HG03442 (cell line): ENCODE results near the gene FAM210B.
A peak's percentile ranks its signal among the peaks of the same experiment; 100 is the strongest.
"Not testable (repeated sequence)": the region's sequence is repeated elsewhere in the genome, so short reads cannot be mapped to it uniquely, and the experiment has no call there.

Experiments used
- ATAC-seq: cut with Tn5 transposase; IDR thresholded peaks from one replicate; pipeline ENCODE4 v1.9.1; 2021; ENCODE audit warnings: mild to moderate bottlenecking, moderate library complexity; ENCODE audit not compliant: unreplicated experiment

The FAM210B gene, protein sequence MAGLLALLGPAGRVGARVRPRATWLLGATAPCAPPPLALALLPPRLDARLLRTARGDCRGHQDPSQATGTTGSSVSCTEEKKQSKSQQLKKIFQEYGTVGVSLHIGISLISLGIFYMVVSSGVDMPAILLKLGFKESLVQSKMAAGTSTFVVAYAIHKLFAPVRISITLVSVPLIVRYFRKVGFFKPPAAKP

GRCh38 chr20:56358600-56359211 lies at the start of gene FAM210B:
Gene FAM210B (plus strand): TSS chr20:56358974. CDS start chr20:56359006, 32 bp downstream.
- peak; percentile 94 for ATAC-seq

- ATAC-seq: peak; percentile 77
Observed at GRCh38 chr20:56316051-56316450, 42.7 kb upstream of the FAM210B start.

DNA sequence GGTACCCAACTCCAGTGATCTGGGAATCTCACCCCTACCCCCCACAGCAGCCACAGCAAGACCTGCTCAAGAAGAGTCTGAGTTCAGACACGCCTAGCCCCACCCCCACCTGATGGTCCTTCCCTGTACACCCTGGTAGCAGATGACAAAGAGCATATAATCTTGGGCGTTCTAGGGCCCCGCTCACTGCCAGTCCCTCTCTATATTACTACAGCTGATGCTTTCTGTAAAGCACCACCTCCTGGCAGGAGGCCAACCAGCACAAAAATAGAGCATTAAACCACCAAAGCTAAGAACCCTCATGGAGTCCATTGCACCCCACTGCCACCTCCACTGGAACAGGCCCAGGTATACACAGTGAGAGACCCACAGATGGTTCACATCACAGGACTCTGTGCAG lies 42.3 kb upstream of the FAM210B start:
- ATAC-seq: no peak

DNA sequence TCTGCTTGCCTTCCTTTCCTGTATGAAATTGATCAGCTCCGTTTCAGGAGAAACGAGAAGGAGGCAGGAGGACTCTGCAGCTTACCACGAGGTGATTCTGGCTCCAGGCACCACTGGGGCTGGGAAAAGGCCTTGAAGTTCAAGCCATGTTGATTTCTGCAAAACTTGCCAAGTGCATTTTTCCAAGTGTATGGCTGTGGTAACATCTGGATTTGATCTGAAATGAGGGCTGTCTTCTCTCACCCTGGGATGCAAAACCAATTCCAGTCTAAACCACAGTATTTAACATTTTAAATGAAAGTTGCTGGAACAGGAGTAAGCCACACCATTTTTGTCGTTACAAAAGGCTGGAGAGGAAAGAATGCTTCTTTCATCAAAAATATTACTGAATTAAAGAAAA lies 36.1 kb upstream of the FAM210B start:
- ATAC-seq: no peak

GRCh38 chr20:56323206-56323605 lies 35.6 kb upstream of the FAM210B start:
- no peak for ATAC-seq

DNA sequence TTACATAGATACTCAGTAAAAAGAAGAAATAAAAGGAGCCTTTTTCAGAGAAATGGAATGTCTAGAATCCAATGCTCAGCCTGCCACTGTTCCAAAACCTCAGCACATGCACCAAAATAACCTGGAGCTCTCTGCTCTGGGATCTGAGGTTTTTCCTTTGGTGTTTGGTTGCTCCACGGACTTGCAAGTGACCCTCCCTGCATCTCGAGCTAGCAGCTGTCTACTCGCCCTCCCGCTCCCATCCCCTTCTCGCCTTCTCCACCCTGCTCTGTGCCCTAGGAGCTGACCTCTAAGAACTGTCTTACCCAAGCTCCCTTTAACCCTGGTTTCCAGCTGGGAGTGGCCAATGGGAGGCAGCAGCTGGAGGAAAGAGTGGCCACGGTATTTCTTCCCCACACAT lies 35.1 kb upstream of the FAM210B start:
- no peak for ATAC-seq

GRCh38 chr20:56324806-56325205 lies 34.0 kb upstream of the FAM210B start:
- no peak for ATAC-seq

DNA sequence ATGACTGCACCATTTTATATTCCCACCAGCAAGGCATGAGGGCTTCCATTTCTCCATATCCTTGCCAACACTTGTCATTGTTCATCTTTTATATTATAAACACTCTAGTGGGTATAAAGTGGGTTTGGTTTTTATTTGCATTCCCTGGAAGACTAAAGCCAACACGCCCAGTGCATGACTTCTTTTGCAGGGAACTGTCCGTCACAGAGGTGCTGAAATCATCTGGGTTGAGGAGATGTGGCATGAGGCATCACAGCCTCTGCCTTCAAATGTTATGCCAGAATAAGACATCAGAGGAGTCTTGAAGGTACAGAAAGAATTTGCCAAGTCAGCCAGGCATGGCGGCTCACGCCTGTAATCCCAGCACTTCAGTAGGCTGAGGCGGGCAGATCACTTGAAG lies 29.9 kb upstream of the FAM210B start:
- ATAC-seq: no peak

GRCh38 chr20:56336709-56337108 lies 22.1 kb upstream of the FAM210B start:
- not testable (repeated sequence) for ATAC-seq

DNA sequence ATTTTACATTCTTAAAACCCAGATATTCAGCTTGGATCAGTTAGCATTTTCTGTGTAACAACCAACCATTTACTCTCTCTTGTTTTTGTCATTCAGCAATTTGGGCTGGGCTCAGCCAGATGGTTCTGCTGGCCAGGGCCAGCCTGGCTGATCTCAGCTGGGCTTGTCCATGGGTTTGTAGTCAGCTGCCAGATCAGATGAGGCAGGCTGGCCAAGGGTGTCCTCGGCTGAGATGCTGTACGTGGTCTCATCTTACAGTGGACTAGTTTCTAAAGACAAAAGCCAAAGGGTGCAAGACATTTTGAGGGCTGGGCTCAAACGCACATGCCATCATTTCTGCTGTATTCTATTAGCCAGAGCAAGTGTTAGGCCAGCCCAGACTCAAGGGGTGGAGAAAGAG lies 16.0 kb upstream of the FAM210B start:
- ATAC-seq: no peak

DNA sequence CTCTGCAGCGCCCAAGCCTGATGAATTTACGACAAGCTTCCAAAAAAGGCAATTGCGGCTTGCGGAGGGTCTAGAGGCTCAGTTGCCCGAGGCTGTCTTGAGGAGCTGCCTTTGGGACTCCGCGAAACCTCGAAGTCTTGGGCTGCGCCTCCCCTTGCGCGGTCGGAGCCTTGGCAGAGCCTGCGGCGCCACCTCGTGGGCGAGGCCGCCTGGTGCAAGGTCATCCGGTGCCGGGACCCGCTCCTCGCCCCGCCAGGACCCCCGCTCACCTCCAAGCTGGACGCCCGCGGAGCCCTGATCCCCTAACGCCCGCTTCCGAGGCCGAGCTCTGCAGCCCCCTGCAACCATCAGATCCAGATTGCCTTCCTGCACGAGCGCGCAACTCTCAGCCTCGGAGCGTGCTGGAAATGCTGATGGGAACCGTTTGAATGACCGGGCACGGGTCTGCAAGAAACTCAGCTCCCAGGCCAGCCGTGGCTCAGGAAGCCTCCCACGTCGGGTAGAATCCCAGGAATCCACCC lies 14.9 kb upstream of the FAM210B start:
- peak; percentile 55 for ATAC-seq

- no peak for ATAC-seq
Observed at GRCh38 chr20:56345911-56346310, 12.9 kb upstream of the FAM210B start.

- ATAC-seq: no peak
Observed at GRCh38 chr20:56347628-56348304, 11.0 kb upstream of the FAM210B start.

DNA sequence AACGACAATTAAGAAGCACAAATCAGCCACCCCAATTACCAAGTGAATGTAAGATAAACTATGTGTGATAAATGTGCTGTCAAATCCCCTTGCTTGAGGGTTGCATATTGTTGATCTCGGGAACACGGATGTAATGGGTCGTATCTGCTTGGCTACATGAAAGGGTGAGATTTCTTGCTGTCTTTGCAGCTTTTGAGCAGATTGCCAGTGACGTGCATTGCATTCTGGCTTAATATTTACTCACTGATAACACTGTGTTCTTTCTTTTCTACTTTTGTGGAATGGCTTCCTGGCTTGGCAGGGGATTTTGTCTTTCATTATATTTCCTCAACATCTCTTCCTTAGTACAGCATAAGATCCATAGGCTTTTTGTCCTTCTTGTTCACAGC lies 10.5 kb upstream of the FAM210B start:
- ATAC-seq: no peak

- ATAC-seq: no peak
Observed at GRCh38 chr20:56348746-56349145, 10.0 kb upstream of the FAM210B start.

GRCh38 chr20:56350842-56351241 lies 7.9 kb upstream of the FAM210B start:
- no peak for ATAC-seq

DNA sequence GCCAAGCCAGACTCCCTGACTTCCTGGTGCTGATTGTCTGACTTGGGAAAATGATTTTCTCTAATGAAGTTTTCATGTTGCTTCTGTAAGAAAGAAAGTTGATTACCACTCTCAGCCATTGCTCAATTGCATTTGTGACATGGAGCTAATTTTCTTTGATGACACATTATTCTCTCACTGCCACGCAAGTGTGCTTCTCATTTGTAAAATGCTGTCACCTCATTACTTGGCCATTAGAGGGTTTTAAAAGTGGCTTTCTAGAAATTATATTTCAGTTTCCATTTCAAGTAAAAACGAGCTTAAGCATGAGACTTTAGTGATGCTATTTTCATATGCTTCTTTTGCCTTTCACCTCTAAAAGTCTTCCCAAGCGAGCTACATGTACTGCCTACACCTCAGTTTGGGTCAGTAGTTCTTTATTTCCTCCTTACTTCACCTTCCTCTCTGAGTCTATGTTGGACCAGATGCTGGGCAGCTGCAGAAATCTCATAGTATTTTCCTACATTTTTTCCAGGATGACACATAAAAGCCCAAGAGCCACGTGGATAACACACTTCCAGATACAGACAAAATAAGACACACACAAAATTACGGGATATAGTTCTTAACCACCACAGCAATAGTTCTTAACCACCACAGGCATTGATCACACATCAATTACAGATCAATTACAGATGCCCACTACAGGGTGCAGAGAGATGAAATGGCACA lies 6.3 kb upstream of the FAM210B start:
- ATAC-seq: no peak

DNA sequence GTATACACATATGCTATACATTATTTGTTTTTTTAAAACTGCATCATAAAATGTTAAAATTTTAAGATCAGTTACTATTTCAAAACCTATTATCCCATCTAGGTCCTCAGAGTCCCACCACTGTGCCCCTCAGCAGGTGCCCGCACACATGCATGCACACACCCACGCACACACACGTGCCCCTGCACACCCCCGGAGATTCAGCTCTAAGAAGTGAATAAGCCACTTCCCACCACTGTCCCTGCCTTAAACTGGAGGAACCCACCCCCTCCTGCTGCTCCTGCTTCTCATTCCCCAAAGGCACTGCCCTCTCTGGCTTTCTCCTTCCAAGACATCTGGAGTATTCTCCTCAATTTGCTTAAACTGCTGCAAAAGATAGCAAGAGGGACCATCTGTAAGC lies 5.4 kb upstream of the FAM210B start:
- no peak for ATAC-seq

DNA sequence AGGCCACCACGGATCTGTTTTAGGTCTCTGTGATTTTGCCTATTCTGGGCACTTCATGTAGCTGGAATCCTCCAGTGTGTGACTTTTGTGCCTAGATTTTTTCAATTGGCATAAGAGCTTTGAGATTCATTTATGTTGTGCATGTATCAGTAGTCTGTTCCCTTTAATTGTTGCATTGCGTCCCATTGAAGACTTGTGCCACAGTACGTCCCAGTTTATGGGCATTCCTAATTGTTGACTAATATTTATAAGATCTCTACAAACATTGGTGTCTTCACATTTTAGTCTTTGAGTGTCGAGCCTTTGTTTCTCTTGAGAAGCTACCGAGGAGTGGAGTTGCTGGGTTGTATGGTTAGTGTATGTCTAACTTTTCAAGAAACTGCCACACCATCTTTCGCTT lies 704 bp upstream of the FAM210B start:
- no peak for ATAC-seq

DNA sequence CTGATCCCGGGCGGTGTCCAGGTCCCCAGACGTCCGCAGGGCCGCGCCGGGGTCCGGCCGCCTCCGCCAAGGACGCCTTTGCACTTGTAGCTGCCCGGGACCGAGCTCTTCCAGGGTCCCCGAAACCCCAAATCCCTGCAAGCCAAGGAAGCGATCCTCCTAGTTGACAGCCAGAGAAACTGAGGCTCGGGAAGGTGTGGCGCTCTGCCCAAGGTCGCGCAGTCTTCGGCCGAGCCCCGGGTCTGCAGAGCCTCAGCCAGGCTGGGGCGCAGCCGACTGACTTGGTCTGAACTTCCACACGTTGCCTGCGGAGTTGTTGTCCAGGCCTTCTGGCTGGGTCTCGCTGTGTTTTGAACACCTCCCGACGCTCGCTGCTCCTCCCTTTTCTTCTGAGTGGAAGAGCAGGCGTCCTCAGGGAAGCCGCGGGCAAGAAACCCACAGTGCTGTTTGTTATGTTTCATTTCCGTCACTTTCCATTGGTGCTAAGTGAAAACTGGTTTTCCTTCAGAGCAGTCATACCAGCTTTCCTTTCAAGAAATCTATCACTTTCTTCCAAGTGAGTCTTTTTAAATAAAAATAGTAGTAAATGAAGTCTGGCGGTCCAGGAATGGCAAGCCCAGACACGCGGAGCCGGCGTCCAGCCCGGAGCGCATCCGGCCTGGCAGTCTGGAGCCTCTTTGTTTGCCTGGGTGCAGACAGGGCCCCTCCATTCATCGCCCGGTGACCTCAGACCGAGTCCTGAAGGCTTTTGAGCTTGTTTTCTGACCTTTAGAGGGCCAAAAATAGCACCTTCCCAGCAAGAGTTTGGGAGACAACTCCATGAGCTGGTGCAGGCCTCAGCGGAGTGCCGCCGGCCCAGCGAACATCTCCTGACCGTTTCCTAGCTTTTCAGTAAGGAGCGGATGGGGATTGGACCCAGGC lies 698 bp downstream of the FAM210B start:
- ATAC-seq: peak; percentile 29
